H9 (cell line): ENCODE measurements around the gene SPRED1. TPM values are rescaled to one million over a fixed set of nuclear protein-coding genes. Genes with fewer than 3 reads are reported as not detected.

Source experiments
- DNase-seq: peaks from one replicate; pipeline ENCODE4 v3.0.0-alpha.2; 2017
- H2AFZ ChIP-seq: one replicate; pipeline ENCODE4 v1.6.1; 2013; ENCODE audit warnings: mild to moderate bottlenecking, low read length, control low read depth, moderate library complexity
- H2AK5ac ChIP-seq: 2 replicates; pipeline ENCODE4 v1.6.1; 2013; ENCODE audit warnings: low read length, control low read depth, mixed read lengths; ENCODE audit not compliant: insufficient read length
- H2BK120ac ChIP-seq: one replicate; pipeline ENCODE4 v1.6.1; 2013; ENCODE audit warnings: low read depth, mild to moderate bottlenecking, low read length, control low read depth, inconsistent platforms; ENCODE audit not compliant: poor library complexity, severe bottlenecking
- H2BK12ac ChIP-seq: 2 replicates; pipeline ENCODE4 v1.6.1; 2013; ENCODE audit warnings: low read length, control low read depth, mixed read lengths, low read depth; ENCODE audit not compliant: insufficient read length
- H2BK15ac ChIP-seq: 2 replicates; pipeline ENCODE4 v1.6.1; 2013; ENCODE audit warnings: low read depth, low read length, control low read depth
- H2BK20ac ChIP-seq: one replicate; pipeline ENCODE4 v1.6.1; 2013; ENCODE audit warnings: low read depth, mild to moderate bottlenecking, low read length, control low read depth, inconsistent platforms; ENCODE audit not compliant: poor library complexity, severe bottlenecking
- H2BK5ac ChIP-seq: 2 replicates; pipeline ENCODE4 v1.6.1; 2013; ENCODE audit warnings: low read length, control low read depth, mixed read lengths; ENCODE audit not compliant: insufficient read length
- H3K14ac ChIP-seq: 2 replicates; pipeline ENCODE4 v1.6.1; 2013; ENCODE audit warnings: low read length, control low read depth; ENCODE audit not compliant: insufficient read depth
- H3K18ac ChIP-seq: 2 replicates; pipeline ENCODE4 v1.6.1; 2013; ENCODE audit warnings: low read depth, mild to moderate bottlenecking, mixed read lengths, low read length, control low read depth; ENCODE audit not compliant: insufficient read length
- H3K23ac ChIP-seq: 2 replicates; pipeline ENCODE4 v1.6.1; 2013; ENCODE audit warnings: low read length, control low read depth, mixed read lengths, low read depth; ENCODE audit not compliant: insufficient read length
- H3K23me2 ChIP-seq: 2 replicates; pipeline ENCODE4 v1.6.1; 2013; ENCODE audit warnings: low read depth, mild to moderate bottlenecking, mixed read lengths, low read length, control low read depth; ENCODE audit not compliant: insufficient read length, poor library complexity, severe bottlenecking
- H3K27ac ChIP-seq: 2 replicates; pipeline ENCODE4 v1.5.1; 2013; ENCODE audit warnings: low read length, control low read depth, mixed read lengths, low read depth; ENCODE audit not compliant: insufficient read length
- H3K27me3 ChIP-seq: 2 replicates; pipeline ENCODE4 v1.6.1; 2013; ENCODE audit warnings: low read length, control low read depth, inconsistent platforms; ENCODE audit not compliant: insufficient read depth
- H3K4ac ChIP-seq: 2 replicates; pipeline ENCODE4 v1.6.1; 2013; ENCODE audit warnings: low read depth, mild to moderate bottlenecking, control low read depth, inconsistent platforms, low read length, moderate library complexity
- H3K4me1 ChIP-seq: 2 replicates; pipeline ENCODE4 v1.6.1; 2013; ENCODE audit warnings: low read length, control low read depth, inconsistent platforms; ENCODE audit not compliant: insufficient read depth
- H3K4me2 ChIP-seq: 2 replicates; pipeline ENCODE4 v1.6.1; 2013; ENCODE audit warnings: low read length, control low read depth, mixed read lengths; ENCODE audit not compliant: insufficient read length, insufficient read depth
- H3K56ac ChIP-seq: 2 replicates; pipeline ENCODE4 v1.6.1; 2013; ENCODE audit warnings: low read depth, mild to moderate bottlenecking, mixed read lengths, low read length, control low read depth; ENCODE audit not compliant: insufficient read length
- H3K79me1 ChIP-seq: 2 replicates; pipeline ENCODE4 v1.6.1; 2013; ENCODE audit warnings: low read depth, mild to moderate bottlenecking, moderate library complexity, low read length, control low read depth, inconsistent platforms; ENCODE audit not compliant: insufficient read depth, poor library complexity, severe bottlenecking
- H3K79me2 ChIP-seq: 2 replicates; pipeline ENCODE4 v1.6.1; 2013; ENCODE audit warnings: low read length, control low read depth, inconsistent platforms; ENCODE audit not compliant: insufficient read depth
- H3K9ac ChIP-seq: 2 replicates; pipeline ENCODE4 v1.6.1; 2013; ENCODE audit warnings: low read length, control low read depth, mixed read lengths; ENCODE audit not compliant: insufficient read length; ENCODE audit errors: extremely low read depth
- H3K9me3 ChIP-seq: one replicate; pipeline ENCODE4 v1.6.1; 2013; ENCODE audit warnings: low read depth, low read length, inconsistent platforms; ENCODE audit not compliant: control insufficient read depth
- H3T11ph ChIP-seq: one replicate; pipeline ENCODE4 v1.6.1; 2013; ENCODE audit warnings: mild to moderate bottlenecking, low read length, control low read depth, inconsistent platforms
- H4K20me1 ChIP-seq: one replicate; pipeline ENCODE4 v1.6.1; 2013; ENCODE audit not compliant: control insufficient read depth, insufficient read length, insufficient read depth
- H4K5ac ChIP-seq: 2 replicates; pipeline ENCODE4 v1.6.1; 2013; ENCODE audit warnings: low read depth, mild to moderate bottlenecking, mixed read lengths, low read length, control low read depth; ENCODE audit not compliant: insufficient read length
- H4K8ac ChIP-seq: replicated peaks from 2 replicates; pipeline ENCODE4 v1.6.1; 2013; ENCODE audit warnings: low read length, control low read depth, mixed read lengths, low read depth; ENCODE audit not compliant: insufficient read length
- H4K91ac ChIP-seq: 2 replicates; pipeline ENCODE4 v1.6.1; 2013; ENCODE audit warnings: low read depth, mild to moderate bottlenecking, moderate library complexity, mixed read lengths, low read length, control low read depth; ENCODE audit not compliant: insufficient read length
- H3K27ac Mint-ChIP-seq, 3 experiments: 2 replicates in 2 of 3; 3 replicates in 1 of 3; pipeline ENCODE4 v1.8.0; 2020 to 2021; ENCODE audit warnings: mixed read lengths in 3 of 3, mild to moderate bottlenecking in 1 of 3, moderate library complexity in 1 of 3
- H3K27me3 Mint-ChIP-seq: 2 replicates; pipeline ENCODE4 v1.8.0; 2021; ENCODE audit warnings: low read depth, mild to moderate bottlenecking, moderate library complexity, mixed read lengths
- H3K36me3 Mint-ChIP-seq, 3 experiments: 2 replicates in 2 of 3; 3 replicates in 1 of 3; pipeline ENCODE4 v1.8.0; 2020 to 2021; ENCODE audit warnings: low read depth in 3 of 3, mixed read lengths in 3 of 3; ENCODE audit not compliant: insufficient read depth in 1 of 3
- H3K4me1 Mint-ChIP-seq, 2 experiments: 2 replicates each; pipeline ENCODE4 v1.8.0; 2020; ENCODE audit warnings: mixed read lengths in 2 of 2
- H3K4me3 Mint-ChIP-seq, 2 experiments: 2 replicates in 1 of 2; 3 replicates in 1 of 2; pipeline ENCODE4 v1.8.0; 2020 to 2021; ENCODE audit warnings: mild to moderate bottlenecking in 2 of 2, mixed read lengths in 2 of 2, moderate library complexity in 1 of 2
- H3K9me3 Mint-ChIP-seq, 2 experiments: 2 replicates in 1 of 2; 3 replicates in 1 of 2; pipeline ENCODE4 v1.8.0; 2020; ENCODE audit warnings: mild to moderate bottlenecking in 2 of 2, mixed read lengths in 2 of 2, moderate library complexity in 1 of 2
- CTCF ChIP-seq: fragments of 200-600 bp; sonication (generic); conservative IDR thresholded peaks from 3 replicates; pipeline ENCODE4 v1.8.0; 2021; ENCODE audit warnings: antibody characterized with exemption, mild to moderate bottlenecking
- WGBS: extraction: QIAGEN DNeasy Blood & Tissue Kit; methylation state at CpG from one replicate; pipeline ENCODE4 v1.1.7; 2013; ENCODE audit warnings: missing lambda C conversion rate, low lambda C conversion rate, mixed read lengths; ENCODE audit not compliant: insufficient read length; ENCODE audit errors: extremely low coverage; 5-methylcytosine and 5-hydroxymethylcytosine counted together
- total RNA-seq: library from RNA; stranded (reverse); gene quantifications from 2 replicates; pipeline ENCODE4 v1.2.1, GENCODE V29; 2021

The SPRED1 gene
- total RNA-seq, 1 experiment from 2014 or later: 41.0 TPM

- no peak overlapping the region for H3T11ph ChIP-seq
- no peaks in the 10 kb centered on the region for H3K27me3 ChIP-seq
- H4K91ac ChIP-seq: no peak overlapping the region
- TF ChIP-seq CTCF: no peak
- H4K8ac ChIP-seq: no peak overlapping the region
- H4K5ac ChIP-seq: no peak overlapping the region
- H2BK5ac ChIP-seq: no peak overlapping the region
- no peak for DNase-seq
- no peak overlapping the region for H2BK15ac ChIP-seq
- no peak overlapping the region for H3K56ac ChIP-seq
- H3K9me3 ChIP-seq: no peaks in the 10 kb centered on the region
- H3K4me2 ChIP-seq: no peak overlapping the region
- H3K23ac ChIP-seq: no peak overlapping the region
- H2BK12ac ChIP-seq: no peak overlapping the region
- no peak overlapping the region for H2AFZ ChIP-seq
- no peaks in the 10 kb centered on the region for H3K23me2 ChIP-seq
- H2BK120ac ChIP-seq: no peak overlapping the region
- H2BK20ac ChIP-seq: no peak overlapping the region
- peaks cover 4% of the 10 kb centered on the region in 2 experiments for H3K4me1 Mint-ChIP-seq
- H3K4me3 Mint-ChIP-seq: no peak overlapping the region
- no peak overlapping the region for H3K27ac ChIP-seq
- no peak overlapping the region for H3K18ac ChIP-seq
- no peaks in the 10 kb centered on the region; a peak in 1 of 5 replicates for H3K9me3 Mint-ChIP-seq
- no peak overlapping the region for H3K14ac ChIP-seq
- H2AK5ac ChIP-seq: no peak overlapping the region
- no peaks in the 10 kb centered on the region for H3K36me3 Mint-ChIP-seq
- no peaks in the 10 kb centered on the region for H3K4me1 ChIP-seq
- H3K79me2 ChIP-seq: no peaks in the 10 kb centered on the region
- H3K4ac ChIP-seq: no peak overlapping the region
- no peak overlapping the region for H3K9ac ChIP-seq
- no peaks in the 10 kb centered on the region for H3K79me1 ChIP-seq
- H3K27me3 Mint-ChIP-seq: no peaks in the 10 kb centered on the region
- WGBS: no CpG with 5 or more reads among the region's 2 CpGs
- no peak overlapping the region for H3K27ac Mint-ChIP-seq
- no peaks in the 10 kb centered on the region for H4K20me1 ChIP-seq
Observed at GRCh38 chr15:38376081-38376480, 123.4 kb downstream of the SPRED1 start.
